ENCODE results near the gene ABCA4. TPM values are rescaled to one million over a fixed set of nuclear protein-coding genes. Genes with fewer than 3 reads are reported as not detected.

Gene ABCA4
- total and polyA plus RNA-seq, 2 donors (not counting 3 experiments of a cell fraction or from before 2014, with no cell fraction given): 2.3 to 4.9 TPM

- no peak overlapping the region for H3K9ac ChIP-seq (replicated peaks; ENCODE audit: extremely low read depth, insufficient read depth, low read length)
- no peak for TF ChIP-seq FOS (IDR thresholded peaks at IDR 0.05; ENCODE audit: borderline replicate concordance, insufficient read depth, low read length)
- no peak for TF ChIP-seq JUN (IDR thresholded peaks at IDR 0.05; ENCODE audit: borderline replicate concordance, insufficient read depth, insufficient read length, low read depth)
- TF ChIP-seq POLR2A (IDR thresholded peaks at IDR 0.05; ENCODE audit: low read depth, low read length): no peak
- TF ChIP-seq POLR2AphosphoS5 (IDR thresholded peaks at IDR 0.05; ENCODE audit: insufficient read depth, low read depth, low read length): no peak
- TF ChIP-seq CTCF (IDR thresholded peaks at IDR 0.05; ENCODE audit: extremely low read depth in 1 of 2, insufficient read depth in 1 of 2, low read depth in 1 of 2, low read length in 2 of 2): no peak
- TF ChIP-seq MAX (IDR thresholded peaks at IDR 0.05; ENCODE audit: insufficient read depth, insufficient read length): no peak
- TF ChIP-seq MYC (IDR thresholded peaks at IDR 0.05; ENCODE audit: low read depth, low read length): no peak
- TF ChIP-seq EZH2 (IDR thresholded peaks at IDR 0.05; ENCODE audit: borderline replicate concordance, low read depth, low read length, severe bottlenecking): no peak
- BruUV-seq (replicated peaks): no TSS peak
- H3K9me1 ChIP-seq (replicated peaks; ENCODE audit: control insufficient read depth, extremely low read depth, insufficient read depth, low read length): no peaks in the 10 kb centered on the region
- no peaks in the 10 kb centered on the region for H3K79me2 ChIP-seq (ENCODE audit: control insufficient read depth, insufficient read depth, low read length)
- ChIA-PET POLR2A (no interaction called here), CTCF (interaction anchor here (1.3 kb wide), 1 partner anchor 377 kb away, joined by 3 read pairs; no protein-coding TSS in a partner anchor)
- DNase-seq (ENCODE audit: low read depth, low spot score): no peak
- intact Hi-C loops (cut with micrococcal nuclease): no loop called here
- peaks cover 9 to 21% of the 10 kb centered on the region in 2 experiments for H3K27me3 ChIP-seq (ENCODE audit: control insufficient read depth in 2 of 2, insufficient read depth in 2 of 2, low read length in 2 of 2)
- no peaks in the 10 kb centered on the region for H3K9me3 ChIP-seq (replicated peaks; ENCODE audit: control insufficient read depth, insufficient read depth, low read length)
- no peak overlapping the region for H3K4me3 ChIP-seq (replicated peaks in 1 of 3; ENCODE audit: insufficient read depth in 1 of 3, low read depth in 1 of 3, low read length in 3 of 3)
- FAIRE-seq: no peak
- no peak overlapping the region for H3K27ac ChIP-seq (ENCODE audit: insufficient read depth, low read depth, low read length)
- no peaks in the 10 kb centered on the region for H4K20me1 ChIP-seq (replicated peaks; ENCODE audit: control insufficient read depth, extremely low read depth, insufficient read depth, low read length)
- no peak overlapping the region for H2AFZ ChIP-seq (ENCODE audit: low read depth, low read length)
- no peak overlapping the region for H3K4me2 ChIP-seq (ENCODE audit: insufficient read depth, low read length)
- dilution Hi-C loops (cut with MboI; ENCODE audit: extremely low pct_ligation_motif_present, low sequenced_read_pairs): no loop called here
- H3K4me1 ChIP-seq (ENCODE audit: control insufficient read depth, extremely low read depth, insufficient read depth, low read length): no peaks in the 10 kb centered on the region
- no peaks in the 10 kb centered on the region for H3K36me3 ChIP-seq (ENCODE audit: control insufficient read depth in 2 of 2, extremely low read depth in 1 of 2, insufficient read depth in 2 of 2, low read length in 2 of 2)
Measured at GRCh38 chr1:93958726-93959100, 162.2 kb downstream of the ABCA4 start.

Measured in endothelial cell of umbilical vein (primary cell).